ENCODE measurements around the gene GRM7.
"Not testable (repeated sequence)": the region's sequence is repeated elsewhere in the genome, so short reads cannot be mapped to it uniquely, and the experiment has no call there.

Gene GRM7

GRCh38 chr3:6860954-6861624, at the start of gene GRM7:
TSS of gene GRM7 (plus strand) at chr3:6861115.
- DNase-seq (ENCODE audit: low spot score): peak; percentile 69

GRCh38 chr3:6821411-6821810, 39.5 kb upstream of the GRM7 start:
- no peak for DNase-seq (ENCODE audit: low spot score)

GRCh38 chr3:6825524-6825923, 35.4 kb upstream of the GRM7 start:
- no peak for DNase-seq (ENCODE audit: low spot score)

- no peak for DNase-seq (ENCODE audit: low spot score)
Measured at GRCh38 chr3:6827453-6827852, 33.5 kb upstream of the GRM7 start.

- DNase-seq (ENCODE audit: low spot score): no peak
Measured at GRCh38 chr3:6844723-6845122, 16.2 kb upstream of the GRM7 start.

GRCh38 chr3:6854184-6854583, 6.7 kb upstream of the GRM7 start:
- no peak for DNase-seq (ENCODE audit: low spot score)

- DNase-seq (ENCODE audit: low spot score): no peak
Measured at GRCh38 chr3:6857510-6857909, 3.4 kb upstream of the GRM7 start.

GRCh38 chr3:6860149-6860953, 564 bp upstream of the GRM7 start:
- no peak for DNase-seq (ENCODE audit: low spot score)

GRCh38 chr3:6861625-6862000, 698 bp downstream of the GRM7 start:
- no peak for DNase-seq (ENCODE audit: low spot score)

GRCh38 chr3:6862041-6862879, 1.3 kb downstream of the GRM7 start:
- DNase-seq (ENCODE audit: low spot score): no peak

GRCh38 chr3:6862880-6863195, 1.9 kb downstream of the GRM7 start:
- DNase-seq (ENCODE audit: low spot score): no peak

- DNase-seq (ENCODE audit: low spot score): no peak
Measured at GRCh38 chr3:6867269-6867668, 6.4 kb downstream of the GRM7 start.

GRCh38 chr3:6878731-6879130, 17.8 kb downstream of the GRM7 start:
- no peak for DNase-seq (ENCODE audit: low spot score)

GRCh38 chr3:6912240-6912639, 51.3 kb downstream of the GRM7 start:
- no peak for DNase-seq (ENCODE audit: low spot score)

- no peak for DNase-seq (ENCODE audit: low spot score)
Measured at GRCh38 chr3:6915898-6916297, 55.0 kb downstream of the GRM7 start.

GRCh38 chr3:6921066-6921465, 60.2 kb downstream of the GRM7 start:
- DNase-seq (ENCODE audit: low spot score): no peak

- no peak for DNase-seq (ENCODE audit: low spot score)
Measured at GRCh38 chr3:6921876-6922275, 61.0 kb downstream of the GRM7 start.

- DNase-seq (ENCODE audit: low spot score): no peak
Measured at GRCh38 chr3:6928064-6928463, 67.1 kb downstream of the GRM7 start.

- no peak for DNase-seq (ENCODE audit: low spot score)
Measured at GRCh38 chr3:6929918-6930317, 69.0 kb downstream of the GRM7 start.

- DNase-seq (ENCODE audit: low spot score): not testable (repeated sequence)
Measured at GRCh38 chr3:6935418-6935817, 74.5 kb downstream of the GRM7 start.

- no peak for DNase-seq (ENCODE audit: low spot score)
Measured at GRCh38 chr3:6935970-6936369, 75.1 kb downstream of the GRM7 start.

GRCh38 chr3:6962801-6963200, 101.9 kb downstream of the GRM7 start:
- DNase-seq (ENCODE audit: low spot score): no peak

GRCh38 chr3:6965881-6966280, 105.0 kb downstream of the GRM7 start:
- DNase-seq (ENCODE audit: low spot score): no peak
